ENCODE results near the gene RCN1.
"Not testable (repeated sequence)": the region's sequence is repeated elsewhere in the genome, so short reads cannot be mapped to it uniquely, and the experiment has no call there.

The RCN1 gene

DNA sequence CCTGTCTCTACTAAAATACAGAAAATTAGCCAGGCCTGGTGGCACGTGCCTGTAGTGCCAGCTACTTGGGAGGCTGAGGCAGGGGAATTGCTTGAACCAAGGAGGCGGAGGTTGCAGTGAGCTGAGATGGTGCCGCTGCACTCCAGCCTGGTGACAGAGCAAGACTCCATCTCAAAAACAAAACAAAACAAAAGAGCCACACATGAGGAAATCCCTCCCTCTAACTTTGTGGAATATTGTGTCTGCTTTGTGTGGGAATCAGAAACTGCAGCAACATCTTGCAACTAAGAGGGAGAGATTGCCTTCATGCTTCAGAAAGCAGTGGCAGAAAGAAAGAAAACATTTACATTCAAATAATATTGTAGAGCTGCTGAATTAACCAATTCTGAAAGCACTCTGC, 27.8 kb upstream of the RCN1 start:
- not testable (repeated sequence) for H3K36me3 ChIP-seq (ENCODE audit: control insufficient read depth, low read depth, low read length)

DNA sequence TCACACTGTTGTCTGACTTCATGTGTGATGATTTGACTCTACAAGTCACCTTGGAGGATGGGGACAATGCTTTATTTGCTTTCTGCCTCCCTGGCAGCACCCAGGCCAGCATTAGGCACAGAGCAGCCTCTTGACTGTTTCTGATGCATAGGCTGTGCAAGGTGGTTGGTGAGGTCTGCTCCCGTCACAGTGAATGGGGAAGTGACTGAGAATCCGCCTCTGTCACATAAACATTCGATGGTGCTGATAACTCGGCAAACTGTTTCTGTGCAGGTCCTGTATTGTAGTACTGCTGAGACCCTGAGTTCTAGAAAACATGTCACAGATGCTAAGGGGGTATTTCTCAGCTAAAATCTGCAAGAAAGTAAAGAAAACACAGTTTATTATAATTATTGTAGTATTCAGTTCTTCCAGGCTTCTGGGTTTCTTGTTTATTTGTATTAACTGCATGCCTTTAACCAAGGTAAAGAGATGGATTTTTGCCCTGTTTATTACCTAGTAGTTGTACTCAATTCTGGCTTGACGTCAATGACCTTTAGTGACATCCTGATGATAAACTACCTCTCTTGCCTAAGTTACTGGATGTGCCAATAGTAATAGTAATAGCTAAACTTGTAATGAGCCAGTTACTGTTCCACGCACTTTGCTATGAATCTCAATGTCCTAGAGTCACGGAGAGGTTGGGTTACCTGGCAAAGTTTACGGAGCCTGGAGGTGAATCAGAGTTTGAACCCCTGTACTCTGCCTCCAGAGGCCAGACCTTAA, 24.8 kb upstream of the RCN1 start:
- no peak overlapping the region for H3K9ac ChIP-seq (ENCODE audit: low read length)
- no peak overlapping the region for H3K4me3 ChIP-seq (ENCODE audit: low read length)
- no peaks in the 10 kb centered on the region for H3K4me1 ChIP-seq (ENCODE audit: control insufficient read depth, low read depth, low read length)
- no peak overlapping the region for H3K27ac ChIP-seq (ENCODE audit: low read length)
- H3K36me3 ChIP-seq (ENCODE audit: control insufficient read depth, low read depth, low read length): no peaks in the 10 kb centered on the region
- H3K9me3 ChIP-seq (ENCODE audit: control insufficient read depth, low read depth, low read length): no peaks in the 10 kb centered on the region
- H3K27me3 ChIP-seq (ENCODE audit: control insufficient read depth, insufficient read depth, low read length): no peaks in the 10 kb centered on the region

More for the DNA sequence above, 27.8 kb upstream of the RCN1 start:
- H3K9ac ChIP-seq (ENCODE audit: low read length); H3K4me3 ChIP-seq (ENCODE audit: low read length); H3K27me3 ChIP-seq (ENCODE audit: control insufficient read depth, insufficient read depth, low read length); H3K4me1 ChIP-seq (ENCODE audit: control insufficient read depth, low read depth, low read length); H3K27ac ChIP-seq (ENCODE audit: low read length); H3K9me3 ChIP-seq (ENCODE audit: control insufficient read depth, low read depth, low read length): not testable (repeated sequence)

DNA sequence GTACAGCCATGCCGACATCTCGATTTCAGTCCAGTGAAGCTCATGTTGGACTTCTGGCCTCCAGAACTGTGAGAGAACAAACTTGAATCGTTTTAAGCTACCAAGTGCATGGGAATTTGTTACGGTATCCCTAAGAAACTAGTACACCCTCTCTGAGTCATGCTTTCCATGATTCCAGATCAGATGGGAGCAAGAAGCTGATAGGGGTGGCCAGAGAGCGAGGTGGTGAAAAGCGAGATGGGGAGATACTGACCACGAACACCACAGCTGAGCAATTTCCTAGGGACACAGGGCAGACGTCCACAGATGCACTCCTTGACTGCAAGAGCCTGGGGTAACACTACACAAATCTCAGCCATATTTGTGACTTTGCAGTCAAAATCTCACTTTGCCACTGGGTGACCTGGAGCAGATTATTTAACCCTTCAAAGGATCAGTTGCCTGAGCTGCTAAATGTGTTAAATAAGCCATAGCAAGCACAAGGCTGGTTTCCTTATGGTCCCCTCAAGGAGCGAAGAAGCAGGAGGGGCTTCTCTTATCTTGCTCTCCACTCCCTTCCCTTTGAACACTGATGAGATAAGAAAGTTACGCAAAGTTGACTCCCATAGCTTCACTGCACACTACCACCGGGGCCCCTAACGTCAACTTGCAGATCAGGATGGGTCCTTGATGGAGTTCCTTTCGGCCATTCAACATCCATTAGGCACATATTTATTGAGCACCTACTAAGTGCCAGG, 22.6 kb upstream of the RCN1 start:
- Histone ChIP-seq H3K4me1 (ENCODE audit: control insufficient read depth, low read depth, low read length) (peaks cover 16% of the 10 kb centered on the region), H3K9me3 (ENCODE audit: control insufficient read depth, low read depth, low read length) (no peaks in the 10 kb centered on the region), H3K27me3 (ENCODE audit: control insufficient read depth, insufficient read depth, low read length) (no peaks in the 10 kb centered on the region), H3K27ac (ENCODE audit: low read length) (no peak overlapping the region), H3K4me3 (ENCODE audit: low read length) (no peak overlapping the region), H3K36me3 (ENCODE audit: control insufficient read depth, low read depth, low read length) (no peaks in the 10 kb centered on the region), H3K9ac (ENCODE audit: low read length) (no peak overlapping the region)

DNA sequence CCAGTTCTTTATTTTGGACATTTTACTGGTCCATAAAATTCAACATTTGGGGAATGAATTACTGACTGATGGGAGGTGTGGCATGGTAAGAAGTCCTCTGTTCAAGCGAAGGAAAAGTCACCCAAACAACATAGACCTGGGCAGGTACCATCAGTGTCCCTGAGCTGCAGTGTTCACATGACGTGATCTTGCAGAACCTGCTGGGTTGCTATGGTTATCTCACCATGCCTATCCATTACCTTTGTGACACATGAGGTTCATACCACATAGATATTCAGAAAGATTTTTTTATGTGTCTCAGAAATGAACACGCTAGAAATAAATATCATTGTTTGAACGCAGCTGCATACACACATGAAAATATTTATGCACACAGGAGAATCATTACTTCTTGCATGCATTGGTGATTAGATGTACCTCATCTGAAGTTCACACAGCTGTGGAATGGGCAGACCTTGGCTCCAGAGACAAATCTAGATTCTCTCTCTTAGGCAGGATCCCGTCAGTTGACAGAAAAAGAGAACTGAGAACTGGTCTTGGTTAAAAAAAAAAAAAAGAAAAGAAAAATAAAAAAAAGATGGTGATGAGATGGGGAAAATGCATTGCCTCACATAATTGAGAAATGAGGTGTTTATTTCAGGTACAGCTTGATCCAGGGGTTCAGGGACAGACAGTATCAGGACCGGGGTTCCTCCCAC, 21.4 kb upstream of the RCN1 start:
- no peak overlapping the region for H3K27ac ChIP-seq (ENCODE audit: low read length)
- H3K36me3 ChIP-seq (ENCODE audit: control insufficient read depth, low read depth, low read length): no peaks in the 10 kb centered on the region
- H3K4me3 ChIP-seq (ENCODE audit: low read length): no peak overlapping the region
- H3K4me1 ChIP-seq (ENCODE audit: control insufficient read depth, low read depth, low read length): peaks cover 23% of the 10 kb centered on the region
- H3K27me3 ChIP-seq (ENCODE audit: control insufficient read depth, insufficient read depth, low read length): no peaks in the 10 kb centered on the region
- H3K9ac ChIP-seq (ENCODE audit: low read length): no peak overlapping the region
- no peaks in the 10 kb centered on the region for H3K9me3 ChIP-seq (ENCODE audit: control insufficient read depth, low read depth, low read length)

DNA sequence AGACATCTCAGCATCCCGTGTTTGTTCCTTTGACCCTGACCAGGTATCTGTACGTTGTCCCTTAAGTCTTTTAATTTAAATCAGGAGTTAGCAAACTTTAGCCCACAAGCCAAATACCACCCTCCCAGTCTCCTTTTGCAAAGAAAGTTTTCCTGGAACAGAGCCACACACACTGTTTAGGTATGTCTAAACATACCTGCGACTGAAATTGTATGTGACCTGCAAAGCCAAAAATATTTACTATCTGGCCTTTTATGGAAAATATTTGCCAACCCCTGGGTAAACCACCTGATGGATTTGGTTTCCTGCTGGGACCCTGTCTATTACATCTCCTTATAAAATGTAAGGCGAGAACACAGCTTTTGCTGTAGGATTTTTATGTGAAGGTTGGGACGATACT, 20.2 kb upstream of the RCN1 start:
- H3K27ac ChIP-seq (ENCODE audit: low read length): no peak overlapping the region
- no peaks in the 10 kb centered on the region for H3K27me3 ChIP-seq (ENCODE audit: control insufficient read depth, insufficient read depth, low read length)
- H3K36me3 ChIP-seq (ENCODE audit: control insufficient read depth, low read depth, low read length): no peaks in the 10 kb centered on the region
- H3K9me3 ChIP-seq (ENCODE audit: control insufficient read depth, low read depth, low read length): no peaks in the 10 kb centered on the region
- H3K4me1 ChIP-seq (ENCODE audit: control insufficient read depth, low read depth, low read length): peaks cover 23% of the 10 kb centered on the region
- H3K9ac ChIP-seq (ENCODE audit: low read length): no peak overlapping the region
- H3K4me3 ChIP-seq (ENCODE audit: low read length): no peak overlapping the region

DNA sequence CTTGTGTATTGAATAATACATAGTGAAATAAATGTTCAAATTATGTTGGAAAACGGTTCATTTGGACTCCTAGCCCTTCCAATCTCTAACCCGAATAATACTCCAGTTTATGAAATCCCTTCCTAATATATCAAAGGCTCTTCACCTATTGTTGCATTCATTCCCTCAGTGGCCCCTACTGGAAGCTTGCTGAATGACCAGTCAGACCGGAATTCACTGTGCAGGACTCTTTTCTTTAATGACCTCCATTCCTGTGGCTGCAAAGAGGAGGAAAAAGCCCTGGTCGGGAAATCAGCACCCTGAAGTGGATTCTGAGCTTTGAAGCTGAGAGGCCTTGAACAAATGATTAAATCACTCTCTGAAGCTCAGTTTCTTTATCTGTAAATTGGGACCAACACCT, 19.1 kb upstream of the RCN1 start:
- H3K27me3 ChIP-seq (ENCODE audit: control insufficient read depth, insufficient read depth, low read length): no peaks in the 10 kb centered on the region
- no peak overlapping the region for H3K9ac ChIP-seq (ENCODE audit: low read length)
- H3K27ac ChIP-seq (ENCODE audit: low read length): no peak overlapping the region
- H3K9me3 ChIP-seq (ENCODE audit: control insufficient read depth, low read depth, low read length): no peaks in the 10 kb centered on the region
- peaks cover 23% of the 10 kb centered on the region for H3K4me1 ChIP-seq (ENCODE audit: control insufficient read depth, low read depth, low read length)
- no peak overlapping the region for H3K4me3 ChIP-seq (ENCODE audit: low read length)
- no peaks in the 10 kb centered on the region for H3K36me3 ChIP-seq (ENCODE audit: control insufficient read depth, low read depth, low read length)

DNA sequence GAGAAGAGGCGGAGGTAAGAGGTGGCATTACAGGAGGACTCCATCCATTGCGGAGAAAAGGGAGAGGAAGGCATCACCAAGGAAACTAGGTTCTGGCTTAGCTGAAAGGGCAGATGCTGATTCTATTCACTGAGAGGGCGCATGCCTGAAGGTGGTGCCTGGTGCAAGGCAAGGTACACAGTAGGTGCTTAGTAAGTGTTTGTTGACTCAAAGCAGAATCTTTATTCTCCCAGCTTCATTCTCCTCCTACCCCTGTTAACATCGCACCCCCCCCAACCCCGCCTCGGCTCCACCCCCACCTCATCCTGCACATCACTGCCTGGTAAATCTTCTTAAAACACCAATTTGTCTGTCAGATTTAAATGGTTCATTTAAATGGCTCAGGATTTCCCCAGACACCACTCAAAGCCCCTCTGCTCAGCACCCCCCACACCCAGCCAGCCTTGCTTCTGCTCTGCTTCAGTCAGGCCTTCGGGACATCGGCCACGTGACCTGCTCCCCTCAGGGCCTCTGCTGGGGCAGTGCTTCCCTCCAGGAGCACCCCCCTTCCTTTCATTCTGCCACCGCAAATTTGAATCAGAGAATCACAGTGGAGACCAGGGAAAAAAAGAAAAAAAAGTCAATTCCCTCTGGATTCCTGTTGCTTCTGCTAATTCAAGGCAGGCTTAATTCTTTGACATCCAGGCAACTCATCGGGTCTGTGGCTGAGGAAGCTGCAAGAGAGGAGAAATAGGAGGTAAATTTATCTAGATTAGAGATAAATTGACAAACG, 17.8 kb upstream of the RCN1 start:
- Histone ChIP-seq H3K9me3 (ENCODE audit: control insufficient read depth, low read depth, low read length) (no peaks in the 10 kb centered on the region), H3K27me3 (ENCODE audit: control insufficient read depth, insufficient read depth, low read length) (no peaks in the 10 kb centered on the region), H3K4me1 (ENCODE audit: control insufficient read depth, low read depth, low read length) (peaks cover 23% of the 10 kb centered on the region), H3K4me3 (ENCODE audit: low read length) (no peak overlapping the region), H3K27ac (ENCODE audit: low read length) (no peak overlapping the region), H3K36me3 (ENCODE audit: control insufficient read depth, low read depth, low read length) (no peaks in the 10 kb centered on the region), H3K9ac (ENCODE audit: low read length) (no peak overlapping the region)

DNA sequence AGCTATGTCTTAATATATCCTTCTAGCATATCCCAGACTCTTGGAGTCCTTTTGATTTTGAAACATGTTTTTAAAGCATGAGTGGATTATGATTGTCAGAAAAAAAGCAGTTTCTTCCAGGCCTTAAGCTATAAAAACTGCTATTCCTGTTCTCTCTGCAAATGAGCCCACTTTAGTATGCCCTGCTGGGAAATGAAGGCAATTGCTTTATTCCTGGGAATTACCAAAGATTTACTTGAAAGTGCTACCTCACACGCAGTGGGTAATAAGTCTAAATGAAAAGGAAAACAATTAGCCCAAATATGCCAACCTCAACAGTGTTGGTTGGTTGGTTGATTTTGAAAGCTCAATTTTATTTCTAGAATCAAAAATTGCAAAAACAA, 17.2 kb upstream of the RCN1 start:
- Histone ChIP-seq H3K27ac (ENCODE audit: low read length) (no peak overlapping the region), H3K27me3 (ENCODE audit: control insufficient read depth, insufficient read depth, low read length) (no peaks in the 10 kb centered on the region), H3K4me1 (ENCODE audit: control insufficient read depth, low read depth, low read length) (peaks cover 23% of the 10 kb centered on the region), H3K9ac (ENCODE audit: low read length) (no peak overlapping the region), H3K4me3 (ENCODE audit: low read length) (no peak overlapping the region), H3K9me3 (ENCODE audit: control insufficient read depth, low read depth, low read length) (no peaks in the 10 kb centered on the region), H3K36me3 (ENCODE audit: control insufficient read depth, low read depth, low read length) (no peaks in the 10 kb centered on the region)

DNA sequence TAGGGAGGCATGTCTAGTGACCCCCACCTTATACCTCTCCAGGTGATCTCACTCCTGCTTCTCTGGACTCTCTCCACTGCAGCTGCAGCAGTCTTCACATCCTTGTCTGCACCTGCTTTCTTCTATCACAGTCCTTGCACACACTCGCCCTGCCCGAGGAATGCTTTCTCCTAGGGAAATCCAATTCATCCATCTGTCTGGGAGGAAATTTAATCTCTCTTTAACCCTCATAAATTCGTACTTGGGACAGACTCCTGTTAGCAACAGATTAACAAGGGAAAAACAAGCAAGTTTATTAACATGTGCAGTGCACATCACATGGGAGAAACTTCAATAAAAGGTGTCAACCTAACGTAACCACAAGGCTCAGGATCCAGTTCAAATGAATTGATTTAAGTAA, 11.3 kb upstream of the RCN1 start:
- Histone ChIP-seq H3K9ac (ENCODE audit: low read length) (no peak overlapping the region), H3K4me3 (ENCODE audit: low read length) (no peak overlapping the region), H3K4me1 (ENCODE audit: control insufficient read depth, low read depth, low read length) (peaks cover 16% of the 10 kb centered on the region), H3K36me3 (ENCODE audit: control insufficient read depth, low read depth, low read length) (no peaks in the 10 kb centered on the region), H3K9me3 (ENCODE audit: control insufficient read depth, low read depth, low read length) (no peaks in the 10 kb centered on the region), H3K27me3 (ENCODE audit: control insufficient read depth, insufficient read depth, low read length) (no peaks in the 10 kb centered on the region), H3K27ac (ENCODE audit: low read length) (no peak overlapping the region)

DNA sequence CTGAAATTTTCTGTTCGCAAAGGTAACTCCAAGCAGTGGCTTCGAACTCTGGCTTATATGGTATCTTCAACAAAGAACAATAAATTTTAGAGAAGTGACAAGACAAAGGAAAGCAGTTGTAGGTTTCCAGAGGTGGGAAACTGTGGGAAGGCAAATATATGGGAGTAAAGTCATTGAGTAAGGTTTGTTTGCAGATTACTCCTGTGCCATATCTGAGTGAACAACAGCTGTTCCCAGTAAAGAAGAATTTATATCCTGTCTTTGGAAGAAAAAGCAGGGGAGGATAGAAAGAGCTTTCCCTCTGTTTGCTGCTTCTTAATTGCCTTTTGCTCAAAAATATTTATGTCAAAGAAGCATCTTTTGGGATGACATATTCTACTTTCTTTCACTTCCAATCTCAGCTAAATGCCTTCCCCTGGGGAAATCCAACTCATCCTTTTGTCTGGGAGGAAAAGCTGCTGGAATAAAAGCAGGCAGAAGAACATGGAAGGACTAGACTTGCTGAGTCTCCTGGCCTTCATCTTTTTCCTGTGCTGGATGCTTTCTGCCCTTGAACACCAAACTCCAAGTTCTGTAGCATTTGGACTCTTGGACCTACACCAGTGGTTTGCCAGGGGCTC, 10.4 kb upstream of the RCN1 start:
- Histone ChIP-seq H3K9me3 (ENCODE audit: control insufficient read depth, low read depth, low read length) (no peaks in the 10 kb centered on the region), H3K4me1 (ENCODE audit: control insufficient read depth, low read depth, low read length) (peaks cover 16% of the 10 kb centered on the region), H3K4me3 (ENCODE audit: low read length) (no peak overlapping the region), H3K27ac (ENCODE audit: low read length) (no peak overlapping the region), H3K36me3 (ENCODE audit: control insufficient read depth, low read depth, low read length) (no peaks in the 10 kb centered on the region), H3K9ac (ENCODE audit: low read length) (no peak overlapping the region), H3K27me3 (ENCODE audit: control insufficient read depth, insufficient read depth, low read length) (no peaks in the 10 kb centered on the region)

DNA sequence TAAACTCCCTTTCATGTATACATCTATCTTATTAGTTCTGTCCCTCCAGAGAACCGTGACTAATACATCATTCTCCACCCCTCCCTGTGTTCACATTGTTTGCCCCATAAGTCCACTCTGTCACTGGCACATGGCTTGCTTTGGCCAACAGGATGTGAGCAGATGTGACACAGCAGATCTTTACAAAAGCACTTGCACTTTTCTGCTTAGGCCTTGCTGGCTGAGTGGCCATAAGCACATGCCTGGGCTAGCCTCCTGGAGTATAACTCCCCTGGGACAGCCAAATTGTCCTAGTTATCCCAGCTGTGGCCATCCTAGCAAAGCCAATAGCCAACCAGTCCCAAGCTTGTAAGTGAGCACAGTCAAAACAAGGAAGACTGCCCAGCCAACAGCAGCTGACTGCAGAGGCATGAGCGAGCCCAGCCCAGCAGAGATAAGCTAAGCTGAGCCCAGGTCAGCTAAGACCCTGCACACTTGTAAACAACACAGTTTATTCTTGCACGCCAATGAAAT, 9.7 kb upstream of the RCN1 start:
- H3K9ac ChIP-seq (ENCODE audit: low read length): no peak overlapping the region
- H3K27ac ChIP-seq (ENCODE audit: low read length): no peak overlapping the region
- no peaks in the 10 kb centered on the region for H3K9me3 ChIP-seq (ENCODE audit: control insufficient read depth, low read depth, low read length)
- H3K4me1 ChIP-seq (ENCODE audit: control insufficient read depth, low read depth, low read length): peaks cover 16% of the 10 kb centered on the region
- no peaks in the 10 kb centered on the region for H3K27me3 ChIP-seq (ENCODE audit: control insufficient read depth, insufficient read depth, low read length)
- no peaks in the 10 kb centered on the region for H3K36me3 ChIP-seq (ENCODE audit: control insufficient read depth, low read depth, low read length)
- H3K4me3 ChIP-seq (ENCODE audit: low read length): no peak overlapping the region

All from iPS-18a (cell line).